CD14-positive monocyte (primary cell): ENCODE results near the gene CCL17. TPM values are rescaled to one million over a fixed set of nuclear protein-coding genes. Genes with fewer than 3 reads are reported as not detected.
"Not testable (repeated sequence)": the region's sequence is repeated elsewhere in the genome, so short reads cannot be mapped to it uniquely, and the experiment has no call there.

Source experiments
- DNase-seq, 3 donors: peaks; one replicate each; pipeline ENCODE4 v3.0.0-alpha.2; 2011 to 2022
- H2AFZ ChIP-seq: 2 replicates; pipeline ENCODE4 v1.6.0; 2012; ENCODE audit warnings: mild to moderate bottlenecking, low read depth, low read length, inconsistent platforms; ENCODE audit not compliant: insufficient read depth, poor library complexity, severe bottlenecking
- H3K27ac ChIP-seq, 2 donors: 1 replicate in 1 of 2; 2 replicates in 1 of 2; pipeline ENCODE4 v1.5.1; 2012 to 2013; ENCODE audit warnings: low read length in 2 of 2, control low read depth in 1 of 2, inconsistent platforms in 1 of 2, low read depth in 1 of 2, mild to moderate bottlenecking in 1 of 2
- H3K27me3 ChIP-seq, 2 donors: one replicate each; pipeline versions ENCODE4 v1.6.0 to v1.6.1; 2011 to 2013; ENCODE audit warnings: low read length in 2 of 2; ENCODE audit not compliant: control insufficient read depth in 2 of 2, insufficient read depth in 2 of 2
- H3K36me3 ChIP-seq, 2 donors: replicated peaks in 1 of 2; 1 replicate in 1 of 2; 2 replicates in 1 of 2; pipeline versions ENCODE4 v1.5.1 to v1.6.1; 2012 to 2013; ENCODE audit warnings: low read length in 2 of 2, control low read depth in 1 of 2, inconsistent platforms in 1 of 2, mild to moderate bottlenecking in 1 of 2; ENCODE audit not compliant: insufficient read depth in 2 of 2, control insufficient read depth in 1 of 2
- H3K4me1 ChIP-seq, 2 donors: 1 replicate in 1 of 2; 2 replicates in 1 of 2; pipeline versions ENCODE4 v1.5.1 to v1.6.1; 2012 to 2013; ENCODE audit warnings: low read length in 2 of 2, control low read depth in 1 of 2, inconsistent platforms in 1 of 2, mild to moderate bottlenecking in 1 of 2, moderate library complexity in 1 of 2; ENCODE audit not compliant: insufficient read depth in 2 of 2, control insufficient read depth in 1 of 2
- H3K4me2 ChIP-seq: replicated peaks from 2 replicates; pipeline ENCODE3; 2012; ENCODE audit warnings: low read length, moderate library complexity, mild to moderate bottlenecking; ENCODE audit not compliant: poor library complexity, severe bottlenecking; ENCODE audit errors: extremely low read depth
- H3K4me3 ChIP-seq, 3 experiments: fragments of 200-600 bp in 1 of 3; sonication (generic) in 1 of 3; replicated peaks in 1 of 3; 1 replicate in 2 of 3; 2 replicates in 1 of 3; pipeline ENCODE4 v1.5.1; 2011 to 2013; ENCODE audit warnings: low read length in 3 of 3, mild to moderate bottlenecking in 3 of 3, control low read depth in 2 of 3, low read depth in 2 of 3, inconsistent platforms in 1 of 3, moderate library complexity in 1 of 3
- H3K79me2 ChIP-seq: 2 replicates; pipeline ENCODE4 v1.6.0; 2012; ENCODE audit warnings: mild to moderate bottlenecking, control low read depth, inconsistent platforms, low read length, moderate library complexity; ENCODE audit not compliant: insufficient read depth
- H3K9ac ChIP-seq: 2 replicates; pipeline ENCODE4 v1.6.0; 2017; ENCODE audit warnings: low read length, mild to moderate bottlenecking; ENCODE audit not compliant: insufficient read depth, poor library complexity, severe bottlenecking
- H3K9me3 ChIP-seq, 2 donors: replicated peaks in 1 of 2; 1 replicate in 1 of 2; 2 replicates in 1 of 2; pipeline versions ENCODE4 v1.5.1 to v1.6.1; 2012 to 2013; ENCODE audit warnings: low read length in 2 of 2, control low read depth in 1 of 2; ENCODE audit not compliant: control insufficient read depth in 1 of 2, insufficient read depth in 1 of 2
- H4K20me1 ChIP-seq: 2 replicates; pipeline ENCODE4 v1.6.0; 2012; ENCODE audit warnings: mild to moderate bottlenecking, low read length, control low read depth, moderate library complexity; ENCODE audit not compliant: insufficient read depth
- H3K27ac Mint-ChIP-seq, 7 donors: one replicate each; pipeline ENCODE4 v1.8.0; 2020; ENCODE audit warnings: mild to moderate bottlenecking in 7 of 7, mixed read lengths in 7 of 7, moderate library complexity in 6 of 7, inconsistent platforms in 2 of 7
- H3K27me3 Mint-ChIP-seq, 3 donors: one replicate each; pipeline ENCODE4 v1.8.0; 2021 to 2022; ENCODE audit warnings: low read depth in 3 of 3, mild to moderate bottlenecking in 3 of 3, mixed read lengths in 3 of 3, moderate library complexity in 3 of 3, inconsistent platforms in 1 of 3
- H3K36me3 Mint-ChIP-seq, 2 donors: one replicate each; pipeline ENCODE4 v1.8.0; 2020; ENCODE audit warnings: mixed read lengths in 2 of 2, inconsistent platforms in 1 of 2, mild to moderate bottlenecking in 1 of 2
- H3K4me1 Mint-ChIP-seq: one replicate; pipeline ENCODE4 v1.8.0; 2020; ENCODE audit warnings: mild to moderate bottlenecking, mixed read lengths
- H3K4me3 Mint-ChIP-seq, 2 donors: one replicate each; pipeline ENCODE4 v1.8.0; 2020; ENCODE audit warnings: mild to moderate bottlenecking in 2 of 2, mixed read lengths in 2 of 2, moderate library complexity in 1 of 2
- H3K9me3 Mint-ChIP-seq, 7 donors: one replicate each; pipeline ENCODE4 v1.8.0; 2020 to 2022; ENCODE audit warnings: mixed read lengths in 7 of 7, mild to moderate bottlenecking in 6 of 7, moderate library complexity in 6 of 7, inconsistent platforms in 2 of 7
- CTCF ChIP-seq: fragments of 200-600 bp; IDR thresholded peaks from one replicate; pipeline ENCODE4 v1.8.0; 2022; ENCODE audit warnings: antibody characterized with exemption, mild to moderate bottlenecking
- WGBS: methylation state at CpG from one replicate; pipeline ENCODE4 v1.1.5; 2013; ENCODE audit warnings: missing lambda C conversion rate; ENCODE audit not compliant: insufficient coverage; 5-methylcytosine and 5-hydroxymethylcytosine counted together
- intact Hi-C, 2 donors: fragments of 100-400 bp; cut with micrococcal nuclease; formaldehyde crosslinking; loops; one replicate each; pipeline versions ENCODE4 v1.15.0 to v1.15.1; 2023
- polyA plus RNA-seq, 3 donors: library from polyadenylated mRNA; depleted of rRNA in 1 of 3; unstranded in 2 of 3; stranded (reverse) in 1 of 3; fragments of 300-500 nt in 2 of 3; fragments of >200 nt in 1 of 3; fragmentation: Illumina TruSeq in 2 of 3; gene quantifications; 1 replicate in 2 of 3; 2 replicates in 1 of 3; pipeline ENCODE4 v1.2.3, GENCODE V29; 2012 to 2021

The CCL17 gene
- polyA plus RNA-seq, 3 donors: not detected

- H3K9ac ChIP-seq: no peak overlapping the region
- no peak overlapping the region for H3K4me3 ChIP-seq
- peaks cover 6 to 16% (median 13%) of the 10 kb centered on the region in 3 donors for H3K27me3 Mint-ChIP-seq
- no peak overlapping the region for H3K4me3 Mint-ChIP-seq
- H3K27ac ChIP-seq: no peak overlapping the region
- no peaks in the 10 kb centered on the region for H4K20me1 ChIP-seq
- peaks cover 0 to 9% of the 10 kb centered on the region in 2 donors for H3K9me3 ChIP-seq
- no peak for DNase-seq
- H3K27ac Mint-ChIP-seq: no peak overlapping the region
- no peaks in the 10 kb centered on the region for H3K79me2 ChIP-seq
- peaks cover 4% of the 10 kb centered on the region for H3K4me1 Mint-ChIP-seq
- peaks cover 0 to 11% (median 5%) of the 10 kb centered on the region in 7 donors for H3K9me3 Mint-ChIP-seq
- no peaks in the 10 kb centered on the region for H3K36me3 ChIP-seq
- intact Hi-C loops: no loop called here
- peaks cover 0 to 6% of the 10 kb centered on the region in 2 donors for H3K4me1 ChIP-seq
- no peak for TF ChIP-seq CTCF
- WGBS: 100% methylated on average over 3 of the region's 5 CpGs
- H2AFZ ChIP-seq: no peak overlapping the region
- peaks cover 0 to 7% of the 10 kb centered on the region in 2 donors for H3K27me3 ChIP-seq
- H3K4me2 ChIP-seq: no peak overlapping the region
- no peaks in the 10 kb centered on the region for H3K36me3 Mint-ChIP-seq
These were observed 9.5 kb upstream of the CCL17 start for GRCh38 chr16:57395026-57395425.

DNA sequence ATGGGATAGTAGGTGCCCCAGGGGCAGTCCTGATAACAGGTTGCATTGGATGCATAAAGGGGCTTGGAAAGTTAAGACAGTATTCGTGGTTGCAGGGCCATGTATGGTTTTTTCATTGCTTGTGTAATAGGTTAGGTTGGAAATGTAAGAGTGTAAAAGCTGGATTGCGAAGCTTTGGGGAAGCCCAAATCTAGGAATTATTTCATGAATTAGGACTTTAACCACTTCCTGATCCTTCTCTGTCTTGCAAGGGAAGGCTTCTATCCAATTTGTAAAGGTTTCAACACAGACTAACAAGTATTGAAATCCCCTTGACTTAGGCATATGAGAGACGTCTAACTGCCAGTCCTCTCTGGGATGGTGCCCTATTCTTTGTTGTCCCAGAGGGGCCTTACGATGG is 7.8 kb upstream of the CCL17 start:
- peaks cover 0 to 11% (median 7%) of the 10 kb centered on the region in 7 donors for H3K9me3 Mint-ChIP-seq
- H2AFZ ChIP-seq: no peak overlapping the region
- H3K27ac Mint-ChIP-seq: no peak overlapping the region
- no peak overlapping the region for H3K4me3 ChIP-seq
- 78% methylated on average over 2 of the region's 4 CpGs for WGBS
- no peaks in the 10 kb centered on the region for H3K36me3 Mint-ChIP-seq
- H3K4me3 Mint-ChIP-seq: no peak overlapping the region
- H3K4me1 Mint-ChIP-seq: peaks cover 4% of the 10 kb centered on the region
- TF ChIP-seq CTCF: no peak
- H3K79me2 ChIP-seq: no peaks in the 10 kb centered on the region
- no peaks in the 10 kb centered on the region for H4K20me1 ChIP-seq
- H3K27me3 ChIP-seq: peaks cover 0 to 2% of the 10 kb centered on the region in 2 donors
- peaks cover 0 to 6% of the 10 kb centered on the region in 2 donors for H3K4me1 ChIP-seq
- no peaks in the 10 kb centered on the region for H3K36me3 ChIP-seq
- H3K9ac ChIP-seq: no peak overlapping the region
- intact Hi-C loops: no loop called here
- H3K27me3 Mint-ChIP-seq: peaks cover 4 to 10% (median 7%) of the 10 kb centered on the region in 3 donors
- H3K27ac ChIP-seq: no peak overlapping the region
- no peak for DNase-seq
- peaks cover 0 to 9% of the 10 kb centered on the region in 2 donors for H3K9me3 ChIP-seq
- H3K4me2 ChIP-seq: no peak overlapping the region

- H3K27me3 Mint-ChIP-seq, intact Hi-C loops, H3K4me1 Mint-ChIP-seq, H3K9me3 ChIP-seq, H3K36me3 Mint-ChIP-seq, H2AFZ ChIP-seq, H3K27me3 ChIP-seq, H3K27ac ChIP-seq, H3K4me3 Mint-ChIP-seq, H3K4me1 ChIP-seq, H3K4me3 ChIP-seq, DNase-seq, H4K20me1 ChIP-seq, H3K79me2 ChIP-seq, H3K4me2 ChIP-seq, H3K36me3 ChIP-seq, H3K9ac ChIP-seq, H3K27ac Mint-ChIP-seq: not testable (repeated sequence)
- peaks cover 0 to 11% (median 7%) of the 10 kb centered on the region in 7 donors for H3K9me3 Mint-ChIP-seq
- WGBS: no CpG with 5 or more reads among the region's 4 CpGs
These were observed 7.1 kb upstream of the CCL17 start for GRCh38 chr16:57397493-57397892.
